ENCODE results near the gene PON2.

The PON2 gene

GRCh38 chr7:95365151-95365550 lies 69.7 kb downstream of the PON2 start:
- H3K4me1 Mint-ChIP-seq: peaks cover 14% of the 10 kb centered on the region
- peaks cover 3% of the 10 kb centered on the region for H3K27me3 Mint-ChIP-seq (ENCODE audit: low read depth, poor library complexity)
- TF ChIP-seq CTCF (IDR thresholded peaks at IDR 0.05): no peak

GRCh38 chr7:95357623-95358022 lies 77.2 kb downstream of the PON2 start:
- Mint-ChIP-seq H3K27me3 (ENCODE audit: low read depth, poor library complexity) (no peaks in the 10 kb centered on the region), H3K27ac (no peak overlapping the region), H3K36me3 (ENCODE audit: low read depth) (no peaks in the 10 kb centered on the region), H3K9me3 (peaks cover 20% of the 10 kb centered on the region), H3K4me1 (no peaks in the 10 kb centered on the region), H3K4me3 (no peak overlapping the region)
- no peak for DNase-seq
- TF ChIP-seq CTCF (IDR thresholded peaks at IDR 0.05): no peak

More at GRCh38 chr7:95365151-95365550, 69.7 kb downstream of the PON2 start:
- no peak overlapping the region for H3K4me3 Mint-ChIP-seq
- no peak overlapping the region for H3K27ac Mint-ChIP-seq
- DNase-seq: no peak
- peaks cover 3% of the 10 kb centered on the region for H3K9me3 Mint-ChIP-seq
- no peaks in the 10 kb centered on the region for H3K36me3 Mint-ChIP-seq (ENCODE audit: low read depth)

Data from nephron progenitor cell (in vitro differentiated cells).